Measurements from ENCODE around the gene SRSF8.
"Not testable (repeated sequence)": the region's sequence is repeated elsewhere in the genome, so short reads cannot be mapped to it uniquely, and the experiment has no call there.

The SRSF8 gene

GRCh38 chr11:95098826-95099225, 32.1 kb downstream of the SRSF8 start:
- no peak for DNase-seq

GRCh38 chr11:95100191-95100648, 33.5 kb downstream of the SRSF8 start:
- DNase-seq = no peak

GRCh38 chr11:95100856-95101507, 34.3 kb downstream of the SRSF8 start:
- DNase-seq = no peak

GRCh38 chr11:95101935-95102334, 35.2 kb downstream of the SRSF8 start:
- no peak for DNase-seq

- no peak for DNase-seq
Observed at GRCh38 chr11:95102733-95103132, 36.0 kb downstream of the SRSF8 start.

GRCh38 chr11:95103701-95104100, 37.0 kb downstream of the SRSF8 start:
- no peak for DNase-seq

- DNase-seq = no peak
Observed at GRCh38 chr11:95104121-95104830, 37.6 kb downstream of the SRSF8 start.

GRCh38 chr11:95104856-95105255, 38.1 kb downstream of the SRSF8 start:
- DNase-seq = no peak

- no peak for DNase-seq
Observed at GRCh38 chr11:95108159-95108611, 41.5 kb downstream of the SRSF8 start.

- DNase-seq = no peak
Observed at GRCh38 chr11:95108671-95109551, 42.2 kb downstream of the SRSF8 start.

GRCh38 chr11:95111471-95111870, 44.8 kb downstream of the SRSF8 start:
- not testable (repeated sequence) for DNase-seq

GRCh38 chr11:95111923-95112540, 45.3 kb downstream of the SRSF8 start:
- DNase-seq = no peak

GRCh38 chr11:95115597-95115996, 48.9 kb downstream of the SRSF8 start:
- no peak for DNase-seq

- DNase-seq = no peak
Observed at GRCh38 chr11:95119361-95120060, 52.8 kb downstream of the SRSF8 start.

Data from NCI-H1436 treated with DMSO at 0.1 percent for 48 hours (cell line).